GM19455 (cell line): ENCODE measurements around the gene TWSG1.
"Not testable (repeated sequence)": the region's sequence is repeated elsewhere in the genome, so short reads cannot be mapped to it uniquely, and the experiment has no call there.

Experiments
- ATAC-seq: cut with Tn5 transposase; IDR thresholded peaks from one replicate; pipeline ENCODE4 v1.9.1; 2021; ENCODE audit not compliant: unreplicated experiment

TWSG1 gene

GRCh38 chr18:9450920-9451319 lies 116.3 kb downstream of the TWSG1 start:
- ATAC-seq: not testable (repeated sequence)
